SH-SY5Y (cell line): ENCODE measurements around the gene MYO19.

Experiments
- GATA2 ChIP-seq: IDR thresholded peaks from 2 replicates; pipeline ENCODE4 v1.6.1; 2011; ENCODE audit warnings: mild to moderate bottlenecking, low read depth, low read length
- GATA3 ChIP-seq: IDR thresholded peaks from 2 replicates; pipeline ENCODE4 v1.6.1; 2011; ENCODE audit warnings: low read depth, mild to moderate bottlenecking, low read length, moderate library complexity

DNA sequence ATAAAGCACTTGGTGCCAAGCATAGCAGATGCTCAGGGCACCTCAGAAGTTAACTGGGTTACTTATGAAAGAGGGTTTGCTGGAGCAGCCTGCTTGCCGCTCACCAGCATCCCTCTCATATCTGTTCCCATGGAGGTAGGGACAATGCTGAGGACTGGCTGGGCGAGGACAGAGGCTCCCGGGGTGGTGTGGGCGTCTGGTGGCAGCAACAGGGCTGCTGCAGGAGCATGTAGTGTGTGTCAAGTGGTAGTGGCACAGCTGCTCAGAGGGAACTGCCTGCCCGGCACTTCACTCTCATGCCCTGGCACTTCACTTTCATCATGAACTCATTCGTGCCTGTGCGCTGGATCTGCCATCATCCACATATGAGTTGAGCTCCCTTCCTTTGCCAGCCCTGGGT is 75.1 kb downstream of the MYO19 start:
- TF ChIP-seq GATA2, result no peak
- no peak for TF ChIP-seq GATA3
